Hepatocyte (in vitro differentiated cells): ENCODE data around the gene PADI2.

Source experiments
- EZH2 ChIP-seq: fragments of 200-600 bp; sonication (generic); IDR thresholded peaks from 2 replicates; pipeline ENCODE4 v1.6.1; 2016; ENCODE audit warnings: antibody characterized with exemption, mild to moderate bottlenecking, borderline replicate concordance
- EZH2phosphoT487 ChIP-seq: fragments of 200-600 bp; sonication (generic); IDR thresholded peaks from one replicate; pipeline ENCODE4 v1.6.1; 2018; ENCODE audit warnings: antibody characterized with exemption, mild to moderate bottlenecking, low read depth, moderate library complexity; ENCODE audit not compliant: unreplicated experiment, severe bottlenecking
- TF ChIP-seq, protein P1 (sequence below): fragments of 200-600 bp; sonication (generic); IDR thresholded peaks from 2 replicates; pipeline ENCODE4 v1.5.1; 2016; ENCODE audit warnings: antibody characterized with exemption, mild to moderate bottlenecking; ENCODE audit not compliant: poor library complexity

DNA sequence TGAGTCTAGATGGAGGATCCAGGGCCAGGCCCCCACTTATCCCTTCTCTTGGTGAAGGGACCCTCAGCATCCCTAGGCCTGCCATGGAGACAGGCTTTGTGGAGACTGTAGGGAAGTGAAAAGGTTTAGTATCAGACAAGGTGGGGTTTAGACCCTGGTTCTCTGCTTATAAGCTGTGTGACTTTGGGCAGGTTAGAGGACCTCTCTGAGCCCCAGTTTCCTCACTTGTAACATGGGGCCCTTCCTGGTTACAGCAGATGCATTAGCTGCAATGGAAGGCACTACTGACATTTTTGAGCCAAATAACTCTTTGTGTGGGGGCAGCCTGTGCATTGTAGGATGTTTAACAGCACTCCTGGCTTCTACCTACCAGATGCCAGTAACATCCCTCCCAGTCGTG is 22.7 kb downstream of the PADI2 start:
- TF ChIP-seq EZH2 (no peak), EZH2phosphoT487 (no peak)
- TF ChIP-seq, protein P1, sequence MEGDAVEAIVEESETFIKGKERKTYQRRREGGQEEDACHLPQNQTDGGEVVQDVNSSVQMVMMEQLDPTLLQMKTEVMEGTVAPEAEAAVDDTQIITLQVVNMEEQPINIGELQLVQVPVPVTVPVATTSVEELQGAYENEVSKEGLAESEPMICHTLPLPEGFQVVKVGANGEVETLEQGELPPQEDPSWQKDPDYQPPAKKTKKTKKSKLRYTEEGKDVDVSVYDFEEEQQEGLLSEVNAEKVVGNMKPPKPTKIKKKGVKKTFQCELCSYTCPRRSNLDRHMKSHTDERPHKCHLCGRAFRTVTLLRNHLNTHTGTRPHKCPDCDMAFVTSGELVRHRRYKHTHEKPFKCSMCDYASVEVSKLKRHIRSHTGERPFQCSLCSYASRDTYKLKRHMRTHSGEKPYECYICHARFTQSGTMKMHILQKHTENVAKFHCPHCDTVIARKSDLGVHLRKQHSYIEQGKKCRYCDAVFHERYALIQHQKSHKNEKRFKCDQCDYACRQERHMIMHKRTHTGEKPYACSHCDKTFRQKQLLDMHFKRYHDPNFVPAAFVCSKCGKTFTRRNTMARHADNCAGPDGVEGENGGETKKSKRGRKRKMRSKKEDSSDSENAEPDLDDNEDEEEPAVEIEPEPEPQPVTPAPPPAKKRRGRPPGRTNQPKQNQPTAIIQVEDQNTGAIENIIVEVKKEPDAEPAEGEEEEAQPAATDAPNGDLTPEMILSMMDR, result no peak
